GM12878 (cell line): ENCODE measurements around the gene PCARE. TPM values are rescaled to one million over a fixed set of nuclear protein-coding genes. Genes with fewer than 3 reads are reported as not detected.

Experiments used
- BACH1 ChIP-seq: fragments of 450-650 bp; IDR thresholded peaks from 2 replicates; pipeline ENCODE4 v1.6.1; 2017; ENCODE audit warnings: mild to moderate bottlenecking, borderline replicate concordance
- BMI1 ChIP-seq: fragments of 450-650 bp; IDR thresholded peaks from 2 replicates; pipeline ENCODE4 v1.6.1; 2016; ENCODE audit warnings: mild to moderate bottlenecking, moderate library complexity, borderline replicate concordance
- CREB1 ChIP-seq: IDR thresholded peaks from 2 replicates; pipeline ENCODE4 v1.6.1; 2012; ENCODE audit warnings: low read depth, mild to moderate bottlenecking, inconsistent platforms
- DPF2 ChIP-seq: fragments of 450-650 bp; IDR thresholded peaks from 2 replicates; pipeline ENCODE4 v1.6.1; 2017; ENCODE audit warnings: mild to moderate bottlenecking
- FOXK2 ChIP-seq: fragments of 450-650 bp; IDR thresholded peaks from 2 replicates; pipeline ENCODE4 v1.6.1; 2017; ENCODE audit warnings: mild to moderate bottlenecking, moderate library complexity
- FOXM1 ChIP-seq: IDR thresholded peaks from 2 replicates; pipeline ENCODE4 v1.6.1; 2012; ENCODE audit warnings: low read depth, mild to moderate bottlenecking, inconsistent platforms, low read length, moderate library complexity
- GABPA ChIP-seq: IDR thresholded peaks from 2 replicates; pipeline ENCODE4 v1.6.1; 2014; ENCODE audit warnings: antibody characterized with exemption, low read depth, mild to moderate bottlenecking, inconsistent platforms
- HDGF ChIP-seq: fragments of 450-650 bp; IDR thresholded peaks from 2 replicates; pipeline ENCODE4 v1.6.1; 2016; ENCODE audit warnings: antibody characterized with exemption
- JUND ChIP-seq: IDR thresholded peaks from 2 replicates; pipeline ENCODE4 v1.6.1; 2012; ENCODE audit warnings: low read depth, mild to moderate bottlenecking, low read length, improper control_type of control experiment, moderate library complexity
- MTA3 ChIP-seq: IDR thresholded peaks from 2 replicates; pipeline ENCODE4 v1.6.1; 2012; ENCODE audit warnings: low read length, inconsistent platforms, borderline replicate concordance
- MYC ChIP-seq: IDR thresholded peaks from 2 replicates; pipeline ENCODE4 v1.6.1; 2011; ENCODE audit warnings: mild to moderate bottlenecking, low read length, moderate library complexity, inconsistent platforms; ENCODE audit not compliant: insufficient read depth, insufficient replicate concordance, insufficient read length, severe bottlenecking
- NBN ChIP-seq: fragments of 450-650 bp; IDR thresholded peaks from 2 replicates; pipeline ENCODE4 v1.6.1; 2016
- NFXL1 ChIP-seq: fragments of 450-650 bp; IDR thresholded peaks from 2 replicates; pipeline ENCODE4 v1.6.1; 2017; ENCODE audit warnings: antibody characterized with exemption, mild to moderate bottlenecking, borderline replicate concordance
- PAX5 ChIP-seq: IDR thresholded peaks from 2 replicates; pipeline ENCODE4 v1.6.1; 2011; ENCODE audit warnings: low read depth, low read length, borderline replicate concordance
- RBBP5 ChIP-seq: fragments of 200-600 bp; sonication (generic); conservative IDR thresholded peaks from 2 replicates; pipeline ENCODE4 v1.6.1; 2016
- RFX5 ChIP-seq: IDR thresholded peaks from 2 replicates; pipeline ENCODE4 v1.6.1; 2011; ENCODE audit warnings: low read depth, low read length, improper control_type of control experiment
- SREBF1 ChIP-seq: IDR thresholded peaks from 2 replicates; pipeline ENCODE4 v1.6.1; 2012; ENCODE audit warnings: mild to moderate bottlenecking, low read length
- STAT3 ChIP-seq: IDR thresholded peaks from 2 replicates; pipeline ENCODE4 v1.6.1; 2011; ENCODE audit warnings: low read depth, low read length, improper control_type of control experiment
- TAF1 ChIP-seq: IDR thresholded peaks from 2 replicates; pipeline ENCODE4 v1.6.1; 2011; ENCODE audit warnings: mild to moderate bottlenecking, low read depth, low read length, borderline replicate concordance
- ZNF207 ChIP-seq: fragments of 450-650 bp; IDR thresholded peaks from 2 replicates; pipeline ENCODE4 v1.6.1; 2014; ENCODE audit warnings: antibody characterized with exemption, mild to moderate bottlenecking, borderline replicate concordance
- ZNF384 ChIP-seq: IDR thresholded peaks from 2 replicates; pipeline ENCODE4 v1.6.1; 2012; ENCODE audit warnings: low read depth, mild to moderate bottlenecking, low read length, improper control_type of control experiment, borderline replicate concordance
- ZSCAN29 ChIP-seq: fragments of 450-650 bp; IDR thresholded peaks from 2 replicates; pipeline ENCODE4 v1.6.1; 2017; ENCODE audit warnings: mild to moderate bottlenecking, moderate library complexity
- polyA plus RNA-seq, 11 experiments: library from polyadenylated mRNA; depleted of rRNA in 4 of 11; unstranded in 6 of 11; stranded (reverse) in 5 of 11; fragments of >200 nt; fragmentation: Nextera tagmentation in 4 of 11; fragmentation: Illumina TruSeq in 1 of 11; extraction: Ambion mirVana in 4 of 11; extraction: Trizol in 1 of 11; gene quantifications; 1 replicate in 1 of 11; 2 replicates in 10 of 11; pipeline versions ENCODE4 v1.2.1 to v1.2.3, GENCODE V29; 2011 to 2016; ENCODE audit warnings: inconsistent platforms in 2 of 11, missing spikeins in 2 of 11, low read depth in 1 of 11
- total RNA-seq, 4 experiments: library from RNA; depleted of rRNA in 3 of 4; stranded (reverse); fragments of >200 nt in 3 of 4; fragmentation: Illumina TruSeq in 1 of 4; extraction: Trizol in 1 of 4; gene quantifications; 2 replicates each; pipeline versions ENCODE4 v1.2.1 to v1.2.3, GENCODE V29; 2013 to 2021
- TF ChIP-seq, protein P1 (sequence below): fragments of 450-650 bp; formaldehyde crosslinking; IDR thresholded peaks from 2 replicates; pipeline ENCODE4 v1.4.0; 2022; ENCODE audit warnings: mild to moderate bottlenecking, moderate library complexity
- TF ChIP-seq, protein P2 (sequence below): IDR thresholded peaks from 2 replicates; pipeline ENCODE4 v1.6.1; 2012; ENCODE audit warnings: low read length, inconsistent platforms
- TF ChIP-seq, protein P3 (sequence below): fragments of 450-650 bp; IDR thresholded peaks from 2 replicates; pipeline ENCODE4 v1.6.1; 2018; ENCODE audit warnings: borderline replicate concordance, mild to moderate bottlenecking; ENCODE audit not compliant: partially characterized antibody

PCARE gene
- total and polyA plus RNA-seq, 10 of the 15 experiments (the other 5 are each of a cell fraction or from before 2014, with no cell fraction given), result 0.04 to 0.08 (median 0.06) TPM; not detected in 5

DNA sequence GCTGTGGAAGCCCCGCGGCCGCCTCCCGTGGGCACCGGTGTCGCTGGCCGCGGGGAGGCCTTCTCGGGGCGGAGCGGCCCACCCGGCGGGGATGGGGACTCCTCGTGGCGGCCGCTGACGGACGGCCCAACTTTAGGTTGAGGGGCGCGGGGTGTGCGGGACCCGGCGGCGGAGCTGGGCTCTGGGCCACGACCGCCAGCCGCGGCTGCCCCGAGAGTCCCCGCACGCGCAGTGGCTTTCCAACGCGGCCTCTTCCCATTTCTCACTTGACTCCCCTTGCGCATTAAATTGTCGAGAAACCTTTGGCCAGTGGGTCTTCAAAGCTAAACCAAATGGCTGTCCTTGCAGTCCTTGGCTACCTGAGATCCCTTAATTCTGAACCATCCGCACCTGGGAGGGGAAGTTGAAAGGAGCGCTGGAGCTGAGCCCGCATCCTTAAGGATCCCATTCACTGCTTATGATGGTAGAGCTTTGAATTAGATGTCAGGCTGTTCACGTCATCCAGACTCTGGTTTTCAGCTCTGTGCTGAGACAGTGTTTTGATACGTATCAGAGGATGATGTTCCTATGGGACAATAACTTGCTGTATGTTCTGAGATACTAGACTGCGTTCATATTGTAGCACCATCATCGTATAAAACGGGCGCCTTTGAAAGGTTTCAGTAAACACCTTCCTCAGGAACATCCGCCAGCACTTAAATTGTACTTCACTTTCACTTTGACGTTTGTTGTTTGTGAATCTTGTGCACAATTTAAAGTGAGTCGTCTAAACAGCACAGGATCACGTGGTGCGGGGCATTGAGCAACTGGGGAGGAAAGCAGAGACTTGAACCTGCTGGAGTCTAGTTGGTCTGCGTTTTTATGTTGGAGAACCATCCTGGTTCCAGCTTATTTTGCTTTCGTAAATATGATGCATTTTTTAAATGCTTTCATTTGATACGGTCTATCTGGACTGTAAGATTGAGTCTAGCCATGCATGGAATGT is 41.8 kb upstream of the PCARE start (continued):
- TF ChIP-seq, protein P1, sequence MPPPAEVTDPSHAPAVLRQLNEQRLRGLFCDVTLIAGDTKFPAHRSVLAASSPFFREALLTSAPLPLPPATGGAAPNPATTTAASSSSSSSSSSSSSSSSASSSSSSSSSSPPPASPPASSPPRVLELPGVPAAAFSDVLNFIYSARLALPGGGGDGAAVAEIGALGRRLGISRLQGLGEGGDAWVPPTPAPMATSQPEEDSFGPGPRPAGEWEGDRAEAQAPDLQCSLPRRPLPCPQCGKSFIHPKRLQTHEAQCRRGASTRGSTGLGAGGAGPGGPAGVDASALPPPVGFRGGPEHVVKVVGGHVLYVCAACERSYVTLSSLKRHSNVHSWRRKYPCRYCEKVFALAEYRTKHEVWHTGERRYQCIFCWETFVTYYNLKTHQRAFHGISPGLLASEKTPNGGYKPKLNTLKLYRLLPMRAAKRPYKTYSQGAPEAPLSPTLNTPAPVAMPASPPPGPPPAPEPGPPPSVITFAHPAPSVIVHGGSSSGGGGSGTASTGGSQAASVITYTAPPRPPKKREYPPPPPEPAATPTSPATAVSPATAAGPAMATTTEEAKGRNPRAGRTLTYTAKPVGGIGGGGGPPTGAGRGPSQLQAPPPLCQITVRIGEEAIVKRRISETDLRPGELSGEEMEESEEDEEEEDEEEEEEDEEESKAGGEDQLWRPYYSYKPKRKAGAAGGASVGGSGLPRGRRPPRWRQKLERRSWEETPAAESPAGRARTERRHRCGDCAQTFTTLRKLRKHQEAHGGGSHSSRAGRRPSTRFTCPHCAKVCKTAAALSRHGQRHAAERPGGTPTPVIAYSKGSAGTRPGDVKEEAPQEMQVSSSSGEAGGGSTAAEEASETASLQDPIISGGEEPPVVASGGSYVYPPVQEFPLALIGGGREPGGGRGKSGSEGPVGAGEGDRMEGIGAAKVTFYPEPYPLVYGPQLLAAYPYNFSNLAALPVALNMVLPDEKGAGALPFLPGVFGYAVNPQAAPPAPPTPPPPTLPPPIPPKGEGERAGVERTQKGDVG (CRISPR knock-in tag), result no peak
- TF ChIP-seq ZNF384 (no peak), CREB1 (peak; percentile 15; the same call in 1 of the 2 replicates), TAF1 (no peak; the same call in 1 of the 2 replicates), STAT3 (no peak), MYC (no peak), BMI1 (no peak), JUND (no peak), RBBP5 (no peak), SREBF1 (no peak), FOXK2 (peak; percentile 53), ZNF207 (no peak), GABPA (peak; percentile 56; the same call in 1 of the 2 replicates), FOXM1 (no peak), ZSCAN29 (no peak), BACH1 (peak; percentile 6; the same call in 1 of the 2 replicates), HDGF (no peak), DPF2 (no peak), NFXL1 (no peak), RFX5 (no peak), NBN (0 out of 2 replicates have a peak, but pooled peaks have one; percentile 47), MTA3 (peak; percentile 54; the same call in 1 of the 2 replicates), PAX5 (no peak)
- TF ChIP-seq, protein P2, sequence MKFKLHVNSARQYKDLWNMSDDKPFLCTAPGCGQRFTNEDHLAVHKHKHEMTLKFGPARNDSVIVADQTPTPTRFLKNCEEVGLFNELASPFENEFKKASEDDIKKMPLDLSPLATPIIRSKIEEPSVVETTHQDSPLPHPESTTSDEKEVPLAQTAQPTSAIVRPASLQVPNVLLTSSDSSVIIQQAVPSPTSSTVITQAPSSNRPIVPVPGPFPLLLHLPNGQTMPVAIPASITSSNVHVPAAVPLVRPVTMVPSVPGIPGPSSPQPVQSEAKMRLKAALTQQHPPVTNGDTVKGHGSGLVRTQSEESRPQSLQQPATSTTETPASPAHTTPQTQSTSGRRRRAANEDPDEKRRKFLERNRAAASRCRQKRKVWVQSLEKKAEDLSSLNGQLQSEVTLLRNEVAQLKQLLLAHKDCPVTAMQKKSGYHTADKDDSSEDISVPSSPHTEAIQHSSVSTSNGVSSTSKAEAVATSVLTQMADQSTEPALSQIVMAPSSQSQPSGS, result no peak
- TF ChIP-seq, protein P3, sequence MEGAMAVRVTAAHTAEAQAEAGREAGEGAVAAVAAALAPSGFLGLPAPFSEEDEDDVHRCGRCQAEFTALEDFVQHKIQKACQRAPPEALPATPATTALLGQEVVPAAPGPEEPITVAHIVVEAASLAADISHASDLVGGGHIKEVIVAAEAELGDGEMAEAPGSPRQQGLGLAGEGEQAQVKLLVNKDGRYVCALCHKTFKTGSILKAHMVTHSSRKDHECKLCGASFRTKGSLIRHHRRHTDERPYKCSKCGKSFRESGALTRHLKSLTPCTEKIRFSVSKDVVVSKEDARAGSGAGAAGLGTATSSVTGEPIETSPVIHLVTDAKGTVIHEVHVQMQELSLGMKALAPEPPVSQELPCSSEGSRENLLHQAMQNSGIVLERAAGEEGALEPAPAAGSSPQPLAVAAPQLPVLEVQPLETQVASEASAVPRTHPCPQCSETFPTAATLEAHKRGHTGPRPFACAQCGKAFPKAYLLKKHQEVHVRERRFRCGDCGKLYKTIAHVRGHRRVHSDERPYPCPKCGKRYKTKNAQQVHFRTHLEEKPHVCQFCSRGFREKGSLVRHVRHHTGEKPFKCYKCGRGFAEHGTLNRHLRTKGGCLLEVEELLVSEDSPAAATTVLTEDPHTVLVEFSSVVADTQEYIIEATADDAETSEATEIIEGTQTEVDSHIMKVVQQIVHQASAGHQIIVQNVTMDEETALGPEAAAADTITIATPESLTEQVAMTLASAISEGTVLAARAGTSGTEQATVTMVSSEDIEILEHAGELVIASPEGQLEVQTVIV, result no peak
